GM19455 (cell line): ENCODE data around the gene KIRREL3.

Experiments
- ATAC-seq: cut with Tn5 transposase; IDR thresholded peaks from one replicate; pipeline ENCODE4 v1.9.1; 2021; ENCODE audit not compliant: unreplicated experiment

KIRREL3 gene

DNA sequence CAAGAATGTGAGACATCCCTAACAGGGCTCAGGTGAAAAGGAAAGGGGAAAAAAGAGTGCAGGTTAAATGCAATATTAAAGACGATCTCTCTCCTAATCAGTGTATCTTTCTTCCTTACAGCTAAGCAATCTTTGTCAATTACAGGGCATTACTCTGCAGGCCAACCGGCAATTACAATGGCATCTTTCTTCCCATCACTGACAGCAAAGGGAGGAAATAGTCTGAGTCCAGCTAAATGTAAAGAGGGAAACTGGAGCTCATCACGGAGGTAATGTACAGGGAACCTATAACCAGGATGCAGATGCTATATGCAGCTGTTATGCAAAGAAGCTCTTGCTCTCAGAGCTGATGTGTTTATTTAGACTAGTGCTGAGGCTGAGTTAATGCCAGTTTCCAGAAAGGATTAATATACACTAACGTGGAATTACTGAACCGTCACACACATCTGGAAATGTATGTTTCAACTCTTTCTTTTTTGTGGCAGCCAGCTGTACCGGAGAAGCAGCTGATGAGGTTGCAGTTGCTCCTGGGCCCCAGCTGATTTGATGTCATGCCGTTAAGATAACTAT, 121.6 kb downstream of the KIRREL3 start:
- no peak for ATAC-seq

DNA sequence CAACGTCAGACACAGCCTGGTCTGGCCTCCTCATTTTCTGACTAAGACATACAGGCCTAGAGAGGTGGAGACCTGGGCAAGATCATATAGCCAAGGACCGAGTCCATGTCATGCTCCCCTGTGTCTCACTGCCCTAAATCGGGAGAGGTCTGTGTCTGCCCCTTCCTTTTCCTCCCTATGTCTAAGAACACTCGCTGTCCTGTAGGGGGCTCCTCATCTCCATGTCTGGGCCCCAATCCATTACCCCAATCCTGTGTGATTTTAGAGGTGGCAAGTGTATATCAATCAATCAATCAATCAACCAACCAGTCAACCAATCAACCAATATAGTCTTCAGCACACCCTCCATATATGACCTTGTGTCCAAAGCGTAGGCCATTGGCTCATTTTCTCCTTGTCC, 125.7 kb downstream of the KIRREL3 start:
- ATAC-seq: no peak

DNA sequence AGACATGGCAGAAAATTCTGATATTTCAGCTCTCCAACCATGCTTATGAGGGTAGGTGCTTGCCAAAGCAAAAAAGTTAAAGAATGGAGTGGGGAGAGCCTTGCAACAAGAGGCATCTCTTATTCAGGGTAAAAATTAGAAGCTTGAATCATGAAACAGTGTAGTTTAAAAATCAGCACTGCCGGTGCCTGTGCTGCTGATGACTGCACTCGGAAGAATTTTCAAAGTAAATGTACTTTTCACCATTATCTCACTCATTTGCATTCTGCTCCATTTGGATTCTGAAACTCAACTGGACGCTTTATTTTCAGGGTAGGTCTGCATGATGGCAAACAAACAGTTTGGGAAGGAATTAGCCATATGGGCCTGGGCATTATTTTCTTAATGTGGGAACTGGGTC, 126.3 kb downstream of the KIRREL3 start:
- no peak for ATAC-seq

DNA sequence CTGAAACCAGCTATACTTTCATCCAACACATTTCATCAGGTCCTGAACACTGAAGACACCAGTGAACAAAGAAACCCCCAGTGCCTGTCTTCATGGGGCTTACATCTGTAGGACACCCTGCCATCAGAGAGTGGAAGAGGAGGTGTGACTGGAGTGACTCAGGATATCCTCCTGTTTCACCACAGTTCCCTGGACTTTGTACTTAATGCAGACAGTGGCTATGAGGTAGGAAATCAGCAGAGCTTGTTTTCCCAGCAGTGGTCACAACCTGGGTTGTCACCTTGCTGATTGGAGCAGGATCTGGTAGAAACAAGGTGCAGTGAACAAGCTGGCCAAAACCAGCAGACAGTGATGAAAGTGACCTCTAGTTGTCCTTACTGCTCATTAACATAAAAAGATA, 128.8 kb downstream of the KIRREL3 start:
- ATAC-seq: no peak

DNA sequence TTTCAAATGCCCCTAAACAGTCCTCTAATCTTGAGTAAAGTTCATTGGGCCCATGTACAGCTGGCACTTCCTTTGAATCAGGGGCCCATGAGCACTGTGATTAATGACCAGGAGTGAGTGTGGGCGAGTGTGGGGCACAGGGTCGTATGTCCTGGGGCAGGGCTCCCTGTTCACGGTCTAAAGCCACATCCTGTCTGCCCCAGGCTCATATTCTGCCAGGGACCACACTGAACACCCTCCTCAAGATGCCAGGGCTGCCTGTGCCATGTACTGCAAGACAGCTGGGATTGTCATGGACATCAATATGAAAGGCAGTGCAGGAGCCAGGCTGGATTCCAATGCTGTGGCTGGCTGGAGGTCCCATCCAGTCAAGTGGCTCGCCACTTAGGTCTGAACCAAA, 130.5 kb downstream of the KIRREL3 start:
- no peak for ATAC-seq

DNA sequence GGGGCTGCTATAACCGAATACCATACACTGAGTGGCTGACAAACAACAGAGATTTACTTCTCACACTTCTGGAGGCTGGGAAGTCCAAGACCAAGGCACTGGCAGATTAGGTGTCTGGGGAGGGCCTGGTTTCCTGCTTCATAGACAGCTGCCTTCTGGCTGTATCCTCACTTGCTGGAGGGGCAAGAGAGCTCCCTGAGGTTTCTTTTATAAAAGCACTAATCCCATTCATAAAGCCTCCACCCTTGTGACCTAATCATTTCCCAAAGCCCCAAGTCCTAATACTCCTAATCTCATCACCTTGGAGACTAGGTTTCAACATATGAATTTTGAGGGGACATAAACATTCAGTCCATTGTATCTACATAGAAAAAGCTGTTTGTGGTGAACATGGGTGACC, 131.8 kb downstream of the KIRREL3 start:
- no peak for ATAC-seq

DNA sequence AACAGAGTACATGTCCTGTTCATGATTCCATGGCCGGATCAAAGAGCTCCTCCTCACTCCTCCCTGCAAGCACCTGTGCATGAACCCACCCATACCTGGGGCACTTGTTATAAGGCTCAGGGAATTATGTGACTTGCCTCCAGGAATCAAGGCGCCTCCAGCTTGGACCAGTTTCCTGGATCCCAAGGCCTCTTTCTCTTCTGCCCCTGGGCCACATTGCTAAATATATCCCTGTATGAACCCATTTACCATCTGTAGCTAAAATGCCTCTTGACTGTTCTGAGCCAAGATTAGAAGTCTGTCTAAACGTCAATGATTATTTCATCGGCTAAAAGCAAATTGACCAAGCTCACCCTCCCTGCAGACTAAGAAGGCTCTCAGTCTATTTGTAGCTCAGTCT, 135.6 kb downstream of the KIRREL3 start:
- ATAC-seq: no peak

DNA sequence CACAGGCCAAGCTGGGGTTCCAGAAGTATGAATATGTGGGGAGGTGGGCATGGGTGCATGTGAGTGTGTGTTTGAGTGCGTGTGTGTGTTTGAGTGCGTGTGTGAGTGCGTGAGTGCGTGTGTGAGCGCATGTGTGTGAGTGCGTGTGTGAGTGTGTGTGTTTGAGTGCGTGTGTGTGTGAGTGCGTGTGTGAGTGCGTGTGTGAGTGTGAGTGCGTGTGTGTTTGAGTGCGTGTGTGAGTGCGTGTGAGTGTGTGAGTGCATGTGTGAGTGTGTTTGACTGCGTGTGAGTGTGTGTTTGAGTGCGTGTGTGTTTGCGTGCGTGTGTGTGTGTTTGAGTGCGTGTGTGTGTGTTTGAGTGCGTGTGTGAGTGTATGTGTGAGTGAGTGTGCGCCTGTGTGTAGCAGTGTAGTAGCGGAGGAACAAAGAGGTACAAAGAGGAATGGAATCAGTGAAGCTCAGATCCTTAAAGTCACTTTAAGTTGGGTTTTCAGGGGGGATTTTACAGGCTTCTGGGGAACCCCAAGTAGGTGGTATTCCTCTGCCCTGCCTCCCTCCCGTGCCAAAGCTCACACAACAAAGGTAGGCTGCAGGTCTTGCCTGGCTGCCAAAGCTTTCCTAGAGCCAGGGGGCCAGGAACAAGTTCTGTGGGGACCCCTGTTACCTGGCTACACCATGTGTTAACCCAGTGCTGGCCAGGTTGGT, 137.1 kb downstream of the KIRREL3 start:
- ATAC-seq: no peak

DNA sequence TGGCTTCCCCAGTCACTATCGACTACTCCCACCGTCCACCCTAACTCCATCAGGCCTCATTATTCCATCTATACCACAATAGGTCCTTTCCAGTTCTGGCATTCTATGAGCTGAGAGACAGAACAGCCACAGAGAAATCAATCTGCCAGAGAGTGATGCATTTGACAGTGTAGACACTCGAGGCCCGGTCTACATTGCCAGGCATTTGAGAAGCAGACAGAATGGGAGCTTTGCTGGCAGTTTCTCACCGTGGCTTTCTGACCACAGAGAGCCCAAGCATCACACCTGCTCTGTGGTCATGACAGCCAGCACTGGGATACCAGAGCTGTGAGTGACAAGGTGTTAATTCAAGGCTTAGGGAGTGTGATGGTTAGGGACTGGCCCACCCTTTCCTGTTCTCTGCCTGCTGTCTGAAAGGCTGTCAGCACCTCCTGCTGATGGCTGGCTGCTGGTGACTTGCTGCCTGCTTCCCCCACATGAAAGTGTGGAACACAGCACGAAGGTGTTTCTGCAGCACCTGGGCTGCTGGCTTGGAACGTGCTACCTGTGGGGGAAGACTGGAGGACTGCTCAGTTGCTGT, 137.8 kb downstream of the KIRREL3 start:
- no peak for ATAC-seq

DNA sequence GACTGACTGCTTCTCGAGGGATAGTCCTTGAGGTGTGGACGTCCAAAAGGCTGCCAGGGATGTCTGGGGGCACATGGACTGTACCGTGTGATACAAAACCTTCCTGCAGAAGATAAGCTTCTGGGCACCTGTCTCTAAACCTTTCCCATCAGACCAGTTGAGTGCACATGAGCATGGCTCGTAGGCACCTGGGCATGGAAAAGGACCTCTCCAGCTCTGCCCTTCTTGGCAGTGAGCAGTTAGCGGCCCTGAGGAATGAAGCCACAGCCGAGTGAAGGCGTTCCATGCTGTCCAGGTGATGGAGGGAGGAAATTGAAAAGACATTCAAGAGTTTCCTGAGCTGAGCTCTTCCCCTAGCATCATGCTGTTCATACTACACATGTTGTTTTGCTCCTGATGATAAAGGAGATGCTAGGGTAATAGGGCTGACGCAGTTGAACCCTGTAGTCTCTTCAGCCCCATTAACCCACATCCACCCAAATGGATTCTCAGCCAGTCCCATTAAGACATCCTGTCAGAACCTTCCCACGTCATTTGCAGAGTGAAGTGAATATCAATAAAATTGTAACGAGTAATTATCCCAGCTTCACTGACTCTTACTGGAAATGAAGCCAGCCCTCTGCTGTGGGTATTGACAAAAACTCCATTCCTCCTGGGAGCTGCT, 138.6 kb downstream of the KIRREL3 start:
- no peak for ATAC-seq

DNA sequence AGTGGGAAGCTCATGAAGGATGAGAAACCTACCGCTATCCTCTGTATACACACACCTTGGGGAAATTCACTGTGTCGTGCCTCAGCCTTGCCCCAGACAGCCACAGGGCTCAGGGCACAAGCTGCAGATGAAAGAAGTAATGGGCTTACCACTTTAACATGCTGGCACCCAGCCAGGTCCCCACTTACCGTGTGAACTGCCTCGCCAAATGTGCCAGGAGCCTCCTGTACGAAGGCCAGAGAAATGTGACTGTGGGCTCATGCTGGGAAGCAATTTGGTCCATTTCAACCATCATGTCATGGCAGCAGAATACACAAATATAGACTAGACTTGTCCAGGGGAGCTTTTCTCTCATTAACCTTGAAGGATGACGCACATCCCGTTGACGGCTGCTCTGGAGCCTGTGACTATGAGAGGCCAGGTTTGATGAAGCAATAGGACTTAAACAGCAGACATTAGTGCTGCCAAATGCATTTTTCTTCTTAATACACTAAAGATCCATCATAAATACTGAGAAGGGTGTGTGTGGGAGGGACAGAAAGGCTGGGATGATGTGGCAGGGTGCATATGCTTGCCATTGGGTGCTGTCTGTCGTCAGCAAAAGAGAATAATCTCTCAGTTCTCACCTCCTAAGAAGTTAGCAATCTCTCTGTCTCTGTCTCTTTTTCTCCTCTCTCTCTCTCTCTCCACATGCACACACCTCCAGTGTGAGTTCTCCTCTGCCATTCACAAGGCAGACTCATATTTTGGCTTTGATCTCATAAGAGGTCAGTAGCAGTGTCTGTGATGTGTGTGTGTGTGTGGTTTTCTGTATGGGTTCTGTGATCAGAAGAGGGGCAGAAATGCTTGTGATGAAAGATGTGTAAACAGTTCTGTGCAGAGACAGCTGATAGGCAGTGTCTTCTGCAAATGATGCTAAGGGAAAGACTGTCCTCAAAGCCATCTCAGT, 142.4 kb downstream of the KIRREL3 start:
- ATAC-seq: no peak

DNA sequence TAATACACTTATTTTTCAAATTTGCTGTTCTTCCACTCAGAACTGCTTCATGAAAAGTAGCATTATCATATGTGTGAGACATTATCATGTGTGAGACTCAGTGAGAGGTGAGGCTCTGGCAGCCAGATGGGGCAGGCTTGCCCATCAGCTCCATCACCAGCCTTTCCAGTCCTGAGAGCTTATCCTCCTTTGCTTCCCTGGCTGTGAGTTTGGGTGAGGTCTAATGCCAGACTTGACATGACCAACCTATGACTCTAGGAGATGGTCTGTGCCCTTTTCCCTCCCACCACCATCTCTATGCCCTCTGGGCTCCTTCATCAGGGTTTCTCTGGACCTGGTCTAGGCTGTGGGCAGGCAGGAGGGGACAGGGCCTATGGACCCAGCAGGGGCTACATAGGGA, 145.0 kb downstream of the KIRREL3 start:
- no peak for ATAC-seq

DNA sequence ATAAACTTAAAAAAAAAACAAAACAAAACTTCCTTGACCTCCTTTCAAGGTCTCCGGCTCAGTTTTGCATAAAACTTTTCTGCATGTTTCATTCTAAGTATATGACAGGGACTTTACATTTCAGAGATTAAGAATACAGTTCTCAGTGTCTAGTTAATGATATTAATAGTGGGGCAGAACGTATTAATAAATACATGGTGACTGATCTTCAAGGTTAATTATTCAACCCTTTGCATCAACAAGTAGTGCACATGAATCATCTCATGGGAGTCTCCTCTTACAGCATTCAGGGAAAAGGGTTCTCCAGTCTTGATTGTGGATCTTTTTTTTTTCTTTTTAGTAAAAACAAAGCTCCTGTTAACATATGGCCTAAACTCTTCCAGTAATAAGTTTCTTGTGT, 146.8 kb downstream of the KIRREL3 start:
- no peak for ATAC-seq

DNA sequence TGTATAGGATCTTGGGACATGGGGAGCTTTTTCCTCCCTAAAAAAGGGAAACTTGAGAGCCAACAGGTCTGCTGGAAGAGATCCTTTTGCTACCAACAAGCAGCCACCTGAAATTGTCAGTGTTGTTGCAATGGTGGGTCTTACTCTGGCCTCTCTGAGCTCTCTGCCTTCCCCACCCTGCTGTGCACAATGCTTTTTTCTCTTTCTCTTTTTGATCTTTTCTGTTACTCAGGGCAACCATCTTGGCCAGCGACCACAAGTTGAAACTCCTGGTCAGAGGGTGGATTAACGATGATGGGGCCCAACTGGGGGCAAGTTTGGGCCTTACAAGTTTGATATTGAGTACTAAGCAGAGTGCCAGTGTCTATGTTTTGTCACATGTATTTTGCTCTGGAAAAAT, 155.8 kb downstream of the KIRREL3 start:
- ATAC-seq: no peak

DNA sequence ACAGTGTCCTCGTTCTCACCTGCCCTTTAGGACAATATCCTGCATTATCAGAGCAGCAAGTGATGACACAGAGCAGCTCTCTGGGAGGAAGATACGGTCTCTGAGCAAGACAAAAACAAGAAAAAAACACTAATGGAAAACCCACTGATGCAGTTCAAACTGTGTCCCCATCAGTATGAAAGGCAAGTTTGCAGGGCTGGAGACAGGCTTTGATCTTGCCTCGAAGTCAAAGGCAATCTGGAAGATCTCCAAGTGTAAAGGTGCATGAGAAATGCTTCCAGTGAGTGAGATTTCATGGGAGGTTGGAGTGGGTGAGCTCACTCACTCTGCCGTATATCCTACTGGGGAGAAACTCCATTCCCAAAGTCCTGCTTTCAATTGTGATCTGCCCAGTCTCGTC, 157.5 kb downstream of the KIRREL3 start:
- no peak for ATAC-seq

DNA sequence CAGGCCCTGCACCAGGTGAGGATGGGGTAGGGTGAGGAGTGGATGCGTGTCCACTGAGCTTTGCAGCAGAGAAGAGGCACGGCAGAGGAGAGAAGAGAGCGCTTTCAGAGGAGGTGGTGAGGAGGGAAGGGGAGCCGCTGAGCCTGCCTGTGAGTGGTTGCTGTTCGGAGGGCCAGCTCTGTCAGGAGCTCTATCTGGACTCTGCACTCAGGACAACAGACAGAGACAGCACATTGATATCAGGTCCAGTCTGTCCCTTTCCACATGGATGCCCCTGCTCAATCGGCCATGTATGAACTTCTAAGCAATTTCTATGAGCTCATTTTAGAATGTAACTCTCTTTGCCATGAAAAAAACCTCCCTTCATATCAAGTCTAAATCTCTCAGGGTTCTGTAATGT, 158.6 kb downstream of the KIRREL3 start:
- no peak for ATAC-seq

DNA sequence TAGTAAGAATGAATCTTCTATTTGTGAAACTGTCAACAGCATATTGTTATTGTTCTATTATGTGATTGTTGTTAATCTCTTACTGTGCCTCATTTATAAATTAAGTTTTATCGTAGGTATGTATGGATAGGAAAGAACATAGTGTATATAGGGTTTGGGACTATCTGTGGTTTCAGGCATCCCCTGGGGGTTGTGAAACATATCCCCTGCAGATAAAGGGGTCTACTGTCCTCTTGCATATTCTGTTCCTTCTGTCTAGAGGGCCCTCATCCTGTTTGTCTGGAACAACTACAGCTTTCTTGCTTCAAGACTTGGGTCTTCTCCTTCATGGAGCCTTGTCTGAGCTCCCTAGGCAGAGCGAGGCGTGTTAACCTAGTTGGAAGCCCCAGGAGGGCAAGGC, 159.6 kb downstream of the KIRREL3 start:
- no peak for ATAC-seq

DNA sequence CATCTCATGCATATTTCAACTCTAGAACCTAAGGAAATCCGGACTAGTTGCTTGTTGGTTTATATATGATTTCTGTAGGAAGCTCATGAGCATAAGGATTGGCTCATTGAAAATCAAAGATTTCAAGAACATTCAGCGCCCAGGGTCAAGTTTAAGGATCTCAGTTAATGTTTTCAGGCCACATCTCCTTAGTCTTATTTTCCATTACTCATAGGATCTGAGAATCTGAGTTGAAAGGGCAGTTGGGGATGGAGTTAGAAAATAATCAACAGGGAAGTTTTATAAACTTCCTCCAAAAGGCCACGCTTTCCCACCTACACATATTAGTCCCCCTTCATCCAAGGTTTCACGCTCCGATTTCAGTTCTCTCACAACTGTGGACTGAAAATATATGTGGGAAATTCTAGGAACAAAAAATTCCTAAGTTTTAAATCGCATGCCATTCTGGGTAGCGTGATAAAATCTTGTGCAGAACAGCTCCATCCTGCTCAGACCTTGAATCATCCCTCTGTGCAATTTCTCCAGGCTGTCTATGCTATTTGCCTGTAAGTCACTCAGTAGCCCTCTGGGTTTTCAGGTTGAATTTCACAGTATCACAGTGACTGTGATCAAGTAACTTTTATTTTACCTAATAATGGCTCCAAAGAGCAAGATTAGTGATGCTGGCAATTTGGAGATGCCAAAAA, 160.2 kb downstream of the KIRREL3 start:
- ATAC-seq: no peak

DNA sequence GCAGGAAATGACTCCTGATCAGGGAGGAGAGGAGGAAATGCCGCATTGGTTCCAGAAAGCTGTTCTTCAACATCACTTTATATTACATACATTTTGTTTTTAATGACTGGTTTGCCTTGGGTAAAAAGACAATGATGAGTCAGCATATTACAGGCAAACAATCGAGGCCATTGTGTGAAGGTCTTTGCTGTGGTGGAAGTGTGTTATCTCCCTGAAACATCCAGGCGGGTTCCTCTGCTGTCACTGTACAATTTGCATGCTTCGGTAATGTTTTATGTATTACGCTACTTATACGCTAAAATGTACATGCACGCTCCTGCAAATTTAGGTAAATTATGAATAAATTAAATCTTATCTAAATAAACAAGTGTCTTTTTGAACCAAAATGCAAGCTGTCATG, 161.1 kb downstream of the KIRREL3 start:
- ATAC-seq: no peak

DNA sequence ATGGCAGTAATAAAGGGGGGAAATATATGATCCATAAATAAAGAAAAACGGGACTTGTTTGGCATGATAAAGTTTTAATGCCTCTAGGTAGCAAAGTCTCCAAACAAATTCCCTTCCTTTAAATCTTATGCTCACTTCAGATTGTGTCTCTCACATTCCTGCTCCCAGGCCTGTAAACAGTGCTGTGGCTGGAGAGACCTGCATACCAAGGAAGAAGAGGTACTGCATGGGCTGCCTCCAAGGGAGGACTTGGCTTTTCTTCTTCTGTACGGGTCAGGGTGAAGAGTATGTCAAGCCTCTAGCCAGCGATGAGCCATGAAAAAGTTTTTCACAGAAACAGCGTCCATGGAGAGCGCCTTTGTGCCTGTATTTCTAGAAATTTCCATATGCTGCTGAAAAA, 161.8 kb downstream of the KIRREL3 start:
- ATAC-seq: no peak

DNA sequence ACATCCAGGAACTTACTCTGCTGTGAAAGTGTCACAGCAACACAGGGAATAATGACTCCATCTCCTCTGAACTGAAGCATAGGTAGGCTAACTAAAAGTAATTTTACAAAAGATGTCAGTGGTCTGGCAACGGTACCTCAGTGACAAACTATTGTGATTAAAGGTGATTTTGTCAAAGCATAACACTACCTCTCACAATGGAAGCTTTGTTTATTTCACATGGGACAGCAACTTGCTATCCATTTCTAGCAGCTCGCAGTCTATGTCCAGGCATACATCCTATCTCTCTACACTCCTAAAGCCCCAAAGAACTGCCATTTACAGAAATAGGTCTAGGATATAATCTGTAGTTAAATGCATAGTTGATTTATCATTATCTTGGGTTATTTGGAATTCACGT, 163.0 kb downstream of the KIRREL3 start:
- ATAC-seq: no peak
